Loucy (cell line): ENCODE measurements around the gene SDR39U1.

Experiments
- CTCF ChIP-seq: fragments of 200-600 bp; sonication (generic); conservative IDR thresholded peaks from 2 replicates; pipeline ENCODE4 v1.5.1; 2014; ENCODE audit warnings: mild to moderate bottlenecking, antibody characterized with exemption, low read length
- EZH2phosphoT487 ChIP-seq: fragments of 200-600 bp; IDR thresholded peaks from 2 replicates; pipeline ENCODE4 v1.6.1; 2018; ENCODE audit warnings: antibody characterized with exemption, mild to moderate bottlenecking, moderate library complexity, borderline replicate concordance

GRCh38 chr14:24418492-24418873 lies 24.1 kb downstream of the SDR39U1 start:
- no peak for TF ChIP-seq CTCF
- TF ChIP-seq EZH2phosphoT487: no peak
